Liver (tissue), 2 donors: ENCODE results near the gene GOLGA5.

ENCODE experiments used
- CTCF ChIP-seq: fragments of 150-350 bp; IDR thresholded peaks from 2 replicates; pipeline ENCODE4 v1.5.1; 2017; ENCODE audit warnings: improper control_type of control experiment, low read depth, low read length; ENCODE audit not compliant: missing input control
- MAX ChIP-seq: IDR thresholded peaks from 2 replicates; pipeline ENCODE4 v1.6.1; 2016; ENCODE audit warnings: antibody characterized with exemption
- REST ChIP-seq: IDR thresholded peaks from 2 replicates; pipeline ENCODE4 v1.6.1; 2016; ENCODE audit warnings: antibody characterized with exemption, mild to moderate bottlenecking
- donor health status: healthy.

- TF ChIP-seq CTCF: no peak
- TF ChIP-seq MAX: no peak
- TF ChIP-seq REST: no peak
Measured at GRCh38 chr14:92754966-92755365, 39.1 kb upstream of the GOLGA5 start.
